Muscle of leg (tissue), 11 donors: ENCODE measurements around the gene HAT1. TPM values are rescaled to one million over a fixed set of nuclear protein-coding genes. Genes with fewer than 3 reads are reported as not detected.

Source experiments
- DNase-seq: peaks from one replicate; pipeline ENCODE4 v3.0.0; 2013
- H3K27ac ChIP-seq: one replicate; pipeline ENCODE4 v1.5.1; 2013; ENCODE audit warnings: mild to moderate bottlenecking, low read length, control low read depth
- H3K27me3 ChIP-seq: one replicate; pipeline ENCODE4 v1.6.1; 2013; ENCODE audit warnings: low read length; ENCODE audit not compliant: control insufficient read depth, insufficient read depth
- H3K36me3 ChIP-seq: one replicate; pipeline ENCODE4 v1.6.1; 2013; ENCODE audit warnings: low read length; ENCODE audit not compliant: control insufficient read depth, insufficient read depth
- H3K4me1 ChIP-seq: one replicate; pipeline ENCODE4 v1.6.1; 2013; ENCODE audit warnings: low read length; ENCODE audit not compliant: control insufficient read depth, insufficient read depth
- H3K4me3 ChIP-seq: one replicate; pipeline ENCODE4 v1.5.1; 2013; ENCODE audit warnings: low read length, control low read depth
- H3K9me3 ChIP-seq: replicated peaks from 2 replicates; pipeline ENCODE4 v1.6.1; 2013; ENCODE audit warnings: low read depth, low read length; ENCODE audit not compliant: control insufficient read depth
- WGBS: methylation state at CpG from one replicate; pipeline ENCODE4 v1.1.5; 2013; ENCODE audit warnings: missing lambda C conversion rate; ENCODE audit not compliant: insufficient coverage; 5-methylcytosine and 5-hydroxymethylcytosine counted together
- polyA plus RNA-seq, 8 donors: library from polyadenylated mRNA; unstranded; fragments of 120-200 nt; gene quantifications; one replicate each; pipeline versions ENCODE4 v1.2.1 to v1.2.3, GENCODE V29; 2013; ENCODE audit warnings: inconsistent platforms in 1 of 8, low replicate concordance in 1 of 8; ENCODE audit not compliant: insufficient read length in 8 of 8, insufficient read depth in 1 of 8
- total RNA-seq: library from RNA; stranded (reverse); fragments of 120-200 nt; gene quantifications from one replicate; pipeline ENCODE4 v1.2.4, GENCODE V29; 2013

HAT1 gene
- total and polyA plus RNA-seq, 9 donors = 28.3 to 45.1 (median 39.1) TPM

GRCh38 chr2:171943869-171944268 is 21.6 kb downstream of the HAT1 start:
- WGBS = no CpG with 5 or more reads among the region's 4 CpGs
- Histone ChIP-seq H3K4me3 (no peak overlapping the region), H3K36me3 (peaks cover 14% of the 10 kb centered on the region), H3K27ac (no peak overlapping the region), H3K9me3 (no peaks in the 10 kb centered on the region), H3K27me3 (no peaks in the 10 kb centered on the region), H3K4me1 (no peaks in the 10 kb centered on the region)
- no peak for DNase-seq

- Histone ChIP-seq H3K27ac (no peak overlapping the region), H3K36me3 (peaks cover 15% of the 10 kb centered on the region), H3K4me3 (no peak overlapping the region), H3K9me3 (no peaks in the 10 kb centered on the region), H3K4me1 (no peaks in the 10 kb centered on the region), H3K27me3 (no peaks in the 10 kb centered on the region)
- no peak for DNase-seq
Measured at GRCh38 chr2:171952276-171952675, 30.0 kb downstream of the HAT1 start.

GRCh38 chr2:171952748-171953147 is 30.5 kb downstream of the HAT1 start:
- Histone ChIP-seq H3K36me3 (peaks cover 12% of the 10 kb centered on the region), H3K4me1 (no peaks in the 10 kb centered on the region), H3K27me3 (no peaks in the 10 kb centered on the region), H3K9me3 (no peaks in the 10 kb centered on the region), H3K27ac (no peak overlapping the region), H3K4me3 (no peak overlapping the region)
- no CpG with 5 or more reads among the region's 3 CpGs for WGBS
- no peak for DNase-seq

- H3K9me3 ChIP-seq = no peaks in the 10 kb centered on the region
- 100% methylated on average over 6 of the region's 7 CpGs for whole genome bisulfite sequencing
- DNase-seq = peak; percentile 42
- H3K36me3 ChIP-seq = peaks cover 9% of the 10 kb centered on the region
- no peak overlapping the region for H3K4me3 ChIP-seq
- no peak overlapping the region for H3K27ac ChIP-seq
- no peaks in the 10 kb centered on the region for H3K27me3 ChIP-seq
- H3K4me1 ChIP-seq = no peaks in the 10 kb centered on the region
Measured at GRCh38 chr2:171956135-171956825, 34.0 kb downstream of the HAT1 start.

GRCh38 chr2:171957061-171957460 is 34.8 kb downstream of the HAT1 start:
- Histone ChIP-seq H3K27ac (no peak overlapping the region), H3K4me3 (no peak overlapping the region), H3K4me1 (no peaks in the 10 kb centered on the region), H3K36me3 (peaks cover 9% of the 10 kb centered on the region), H3K27me3 (no peaks in the 10 kb centered on the region), H3K9me3 (no peaks in the 10 kb centered on the region)
- no CpG with 5 or more reads among the region's 2 CpGs for WGBS
- DNase-seq = no peak

GRCh38 chr2:171958475-171958874 is 36.2 kb downstream of the HAT1 start:
- no peaks in the 10 kb centered on the region for H3K9me3 ChIP-seq
- DNase-seq = peak; percentile 21
- 100% methylated on average over 1 of the region's 3 CpGs for WGBS
- no peaks in the 10 kb centered on the region for H3K27me3 ChIP-seq
- peaks cover 4% of the 10 kb centered on the region for H3K36me3 ChIP-seq
- H3K27ac ChIP-seq = no peak overlapping the region
- no peaks in the 10 kb centered on the region for H3K4me1 ChIP-seq
- H3K4me3 ChIP-seq = no peak overlapping the region

GRCh38 chr2:171959998-171960397 is 37.7 kb downstream of the HAT1 start:
- Histone ChIP-seq H3K27ac (no peak overlapping the region), H3K4me3 (no peak overlapping the region), H3K27me3 (no peaks in the 10 kb centered on the region), H3K4me1 (no peaks in the 10 kb centered on the region), H3K36me3 (peaks cover 4% of the 10 kb centered on the region), H3K9me3 (no peaks in the 10 kb centered on the region)
- no peak for DNase-seq
- 100% methylated on average over 1 of the region's 2 CpGs for WGBS

GRCh38 chr2:171960570-171960969 is 38.3 kb downstream of the HAT1 start:
- no peak for DNase-seq
- Histone ChIP-seq H3K36me3 (peaks cover 4% of the 10 kb centered on the region), H3K4me1 (no peaks in the 10 kb centered on the region), H3K27me3 (no peaks in the 10 kb centered on the region), H3K9me3 (no peaks in the 10 kb centered on the region), H3K27ac (no peak overlapping the region), H3K4me3 (no peak overlapping the region)
- WGBS = 62% methylated on average over 3 of the region's 3 CpGs

GRCh38 chr2:171963198-171963597 is 40.9 kb downstream of the HAT1 start:
- Histone ChIP-seq H3K4me1 (no peaks in the 10 kb centered on the region), H3K27me3 (no peaks in the 10 kb centered on the region), H3K36me3 (peaks cover 8% of the 10 kb centered on the region), H3K27ac (no peak overlapping the region), H3K9me3 (no peaks in the 10 kb centered on the region), H3K4me3 (no peak overlapping the region)
- 100% methylated on average over 1 of the region's 2 CpGs for WGBS
- no peak for DNase-seq

- Histone ChIP-seq H3K4me3 (no peak overlapping the region), H3K36me3 (peaks cover 8% of the 10 kb centered on the region), H3K4me1 (no peaks in the 10 kb centered on the region), H3K27me3 (no peaks in the 10 kb centered on the region), H3K9me3 (no peaks in the 10 kb centered on the region), H3K27ac (no peak overlapping the region)
- no CpG with 5 or more reads among the region's 2 CpGs for WGBS
- DNase-seq = no peak
Measured at GRCh38 chr2:171964308-171964707, 42.0 kb downstream of the HAT1 start.

- no peaks in the 10 kb centered on the region for H3K9me3 ChIP-seq
- H3K4me3 ChIP-seq = no peak overlapping the region
- H3K36me3 ChIP-seq = peaks cover 11% of the 10 kb centered on the region
- H3K27ac ChIP-seq = no peak overlapping the region
- WGBS = no CpG with 5 or more reads among the region's 3 CpGs
- no peak for DNase-seq
- H3K4me1 ChIP-seq = no peaks in the 10 kb centered on the region
- H3K27me3 ChIP-seq = no peaks in the 10 kb centered on the region
Measured at GRCh38 chr2:171965238-171965637, 43.0 kb downstream of the HAT1 start.
